ENCODE results near the gene SPATA9.
A peak's percentile ranks its signal among the peaks of the same experiment; 100 is the strongest.

SPATA9 gene, protein sequence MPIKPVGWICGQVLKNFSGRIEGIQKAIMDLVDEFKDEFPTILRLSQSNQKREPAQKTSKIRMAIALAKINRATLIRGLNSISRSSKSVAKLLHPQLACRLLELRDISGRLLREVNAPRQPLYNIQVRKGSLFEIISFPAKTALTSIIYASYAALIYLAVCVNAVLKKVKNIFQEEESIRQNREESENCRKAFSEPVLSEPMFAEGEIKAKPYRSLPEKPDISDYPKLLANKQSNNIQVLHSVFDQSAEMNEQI

GRCh38 chr5:95682891-95683290, at the start of gene SPATA9:
SPATA9 (minus strand) TSS chr5:95682991; CDS start chr5:95682854, 137 bp downstream.
- H3K9me3 ChIP-seq (ENCODE audit: control insufficient read depth, insufficient read depth, low read length) = no peaks in the 10 kb centered on the region; the same call in 1 of the 2 replicates
- H3K9ac ChIP-seq (ENCODE audit: low read depth, low read length) = no peak within 1 kb of the TSS
- no peaks in the 10 kb centered on the region for H3K4me1 ChIP-seq (ENCODE audit: insufficient read depth, low read length)
- no peaks in the 10 kb centered on the region for H3K36me3 ChIP-seq (ENCODE audit: insufficient read depth, low read length)

- H3K9ac ChIP-seq (ENCODE audit: low read depth, low read length) = peak overlapping the region; percentile 67
- H3K9me3 ChIP-seq (ENCODE audit: control insufficient read depth, insufficient read depth, low read length) = no peaks in the 10 kb centered on the region
- no peaks in the 10 kb centered on the region; the same call in none of the 2 replicates for H3K4me1 ChIP-seq (ENCODE audit: insufficient read depth, low read length)
- H3K36me3 ChIP-seq (ENCODE audit: insufficient read depth, low read length) = no peaks in the 10 kb centered on the region
Measured at GRCh38 chr5:95731571-95732554, 49.1 kb upstream of the SPATA9 start.

GRCh38 chr5:95730730-95731570, 48.2 kb upstream of the SPATA9 start, which contains the start of gene RHOBTB3:
RHOBTB3 (plus strand) TSS chr5:95731336; CDS start chr5:95731683, 347 bp downstream.
- H3K9me3 ChIP-seq (ENCODE audit: control insufficient read depth, insufficient read depth, low read length) = no peaks in the 10 kb centered on the region
- peak within 1 kb of the TSS; percentile 67 for H3K9ac ChIP-seq (ENCODE audit: low read depth, low read length)
- H3K36me3 ChIP-seq (ENCODE audit: insufficient read depth, low read length) = no peaks in the 10 kb centered on the region

DNA sequence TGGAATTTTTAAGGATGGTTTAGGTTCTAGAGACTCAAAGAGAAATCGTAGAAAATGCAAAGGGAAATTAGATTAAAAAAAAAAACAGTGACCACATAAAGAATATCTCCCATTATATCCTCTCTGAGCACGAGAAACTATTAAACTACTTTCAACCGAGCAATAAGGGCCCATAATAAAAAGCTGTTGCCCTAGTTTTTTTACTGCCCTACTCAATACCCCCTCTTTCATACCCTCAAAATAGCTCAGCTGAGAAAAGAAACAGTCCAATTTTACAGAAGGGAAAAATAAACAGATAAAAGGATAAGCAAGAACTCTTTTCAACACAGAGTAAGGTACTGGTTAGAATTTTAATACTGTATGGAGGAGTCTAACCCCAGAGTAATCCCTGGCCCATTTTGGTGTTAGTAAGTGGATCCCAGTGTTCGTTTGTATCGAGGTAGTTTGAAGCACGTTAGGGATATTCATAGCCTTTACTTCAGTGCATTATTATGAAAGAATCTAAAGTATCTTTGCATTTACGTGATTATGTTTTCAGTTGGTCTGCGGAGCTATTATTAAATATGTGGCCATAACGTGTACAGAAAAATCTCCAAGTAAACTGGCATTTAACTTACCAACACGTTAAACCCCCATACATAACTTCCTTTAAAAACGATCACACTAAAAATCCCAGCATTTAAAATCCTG, 47.4 kb upstream of the SPATA9 start:
- Histone ChIP-seq H3K9ac (ENCODE audit: low read depth, low read length) (peak overlapping the region; percentile 67), H3K4me1 (ENCODE audit: insufficient read depth, low read length) (no peaks in the 10 kb centered on the region; the same call in none of the 2 replicates), H3K9me3 (ENCODE audit: control insufficient read depth, insufficient read depth, low read length) (no peaks in the 10 kb centered on the region), H3K36me3 (ENCODE audit: insufficient read depth, low read length) (no peaks in the 10 kb centered on the region)

More at GRCh38 chr5:95730730-95731570, 48.2 kb upstream of the SPATA9 start, which contains the start of gene RHOBTB3:
- no peaks in the 10 kb centered on the region; the same call in none of the 2 replicates for H3K4me1 ChIP-seq (ENCODE audit: insufficient read depth, low read length)

DNA sequence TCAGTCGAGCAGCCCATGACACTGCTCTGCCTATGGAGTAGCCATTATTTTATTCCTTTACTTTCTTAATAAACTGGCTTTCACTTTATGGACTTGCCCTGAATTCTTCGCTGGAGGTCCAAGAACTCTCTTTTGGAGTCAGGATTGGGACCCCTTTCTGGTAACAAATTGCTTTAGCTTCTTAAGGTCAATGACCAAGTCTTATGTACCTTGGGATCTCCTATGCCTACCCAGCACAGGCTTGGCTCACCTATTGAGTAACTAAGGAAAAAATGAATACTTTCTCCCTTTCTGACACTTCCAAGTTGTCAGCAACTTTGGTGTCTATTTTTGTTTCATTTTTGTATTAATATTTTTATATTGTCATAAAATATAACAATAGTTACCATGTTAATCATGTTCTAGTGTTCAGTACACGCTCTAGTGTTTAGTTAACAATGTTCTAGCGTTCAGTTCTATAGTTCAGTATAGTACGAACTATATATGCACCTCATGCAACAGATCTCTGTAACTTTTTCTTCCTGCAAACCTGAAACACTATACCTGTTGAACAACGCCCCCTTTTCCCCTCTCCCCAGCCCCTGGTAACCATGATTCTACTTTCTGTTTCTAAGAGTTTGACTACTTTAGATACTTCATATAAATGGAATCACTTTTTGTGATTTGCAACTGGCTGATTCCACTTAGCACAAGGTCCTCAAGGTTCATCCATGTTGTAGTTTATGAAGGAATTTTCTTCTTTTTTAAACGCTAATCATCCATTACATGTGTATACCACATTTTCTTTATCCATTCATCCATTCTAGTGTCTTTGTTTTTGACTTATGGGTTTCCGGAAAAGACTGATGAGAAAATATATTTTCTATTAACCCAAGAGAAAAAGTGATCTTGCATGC, 46.6 kb upstream of the SPATA9 start:
- Histone ChIP-seq H3K4me1 (ENCODE audit: insufficient read depth, low read length) (no peaks in the 10 kb centered on the region; the same call in none of the 2 replicates), H3K9me3 (ENCODE audit: control insufficient read depth, insufficient read depth, low read length) (no peaks in the 10 kb centered on the region), H3K36me3 (ENCODE audit: insufficient read depth, low read length) (no peaks in the 10 kb centered on the region), H3K9ac (ENCODE audit: low read depth, low read length) (no peak overlapping the region)

DNA sequence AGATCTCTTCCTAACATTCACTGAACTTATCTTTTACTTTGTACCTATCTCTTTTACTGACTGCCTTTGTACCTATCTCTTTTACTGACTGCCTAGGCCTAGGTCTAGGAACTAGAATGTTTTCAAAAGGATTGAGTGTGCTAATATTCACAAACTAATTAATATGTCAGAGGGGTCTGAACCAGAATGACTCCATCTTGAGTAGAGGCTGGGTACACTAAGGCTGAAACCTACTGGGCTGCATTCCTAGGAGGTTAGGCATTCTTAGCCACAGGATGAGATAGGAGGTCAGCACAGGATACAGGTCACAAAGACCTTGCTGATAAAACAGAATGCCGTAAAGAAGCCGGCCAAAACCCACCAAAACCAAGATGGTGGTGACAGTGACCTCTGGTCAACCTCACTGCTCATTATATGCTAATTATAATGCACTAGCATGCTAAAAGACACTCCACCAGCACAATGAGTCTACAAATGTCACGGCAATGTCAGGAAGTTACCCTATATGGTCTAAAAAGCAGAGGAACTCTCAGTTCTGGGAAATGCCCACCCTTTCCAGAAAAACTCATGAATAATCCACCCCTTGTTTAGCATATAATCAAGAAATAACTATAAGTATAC, 45.8 kb upstream of the SPATA9 start:
- no peaks in the 10 kb centered on the region; the same call in none of the 2 replicates for H3K4me1 ChIP-seq (ENCODE audit: insufficient read depth, low read length)
- H3K9me3 ChIP-seq (ENCODE audit: control insufficient read depth, insufficient read depth, low read length) = no peaks in the 10 kb centered on the region
- no peaks in the 10 kb centered on the region for H3K36me3 ChIP-seq (ENCODE audit: insufficient read depth, low read length)
- H3K9ac ChIP-seq (ENCODE audit: low read depth, low read length) = no peak overlapping the region

DNA sequence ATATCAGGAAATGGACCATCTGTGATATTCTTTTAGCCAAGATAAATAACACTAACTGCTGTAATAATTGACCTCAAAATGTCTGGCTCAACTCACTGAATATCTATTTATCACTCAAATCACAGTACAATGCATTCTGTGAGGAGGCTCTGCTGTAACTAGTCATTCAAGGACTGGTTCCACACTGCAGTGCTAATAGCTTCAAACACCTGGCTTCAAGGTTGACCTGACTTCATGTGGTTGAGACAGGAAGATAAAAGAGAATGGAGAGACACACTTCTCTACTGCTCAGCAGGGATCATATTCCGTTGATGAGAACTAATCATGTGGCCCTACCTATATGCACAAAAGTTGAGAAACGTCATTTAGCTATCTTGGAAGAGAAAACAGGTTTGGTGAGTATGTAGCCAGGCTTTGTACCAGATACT, 45.0 kb upstream of the SPATA9 start:
- H3K9me3 ChIP-seq (ENCODE audit: control insufficient read depth, insufficient read depth, low read length) = no peaks in the 10 kb centered on the region
- H3K36me3 ChIP-seq (ENCODE audit: insufficient read depth, low read length) = no peaks in the 10 kb centered on the region
- no peak overlapping the region for H3K9ac ChIP-seq (ENCODE audit: low read depth, low read length)
- H3K4me1 ChIP-seq (ENCODE audit: insufficient read depth, low read length) = no peaks in the 10 kb centered on the region; the same call in none of the 2 replicates

- H3K9me3 ChIP-seq (ENCODE audit: control insufficient read depth, insufficient read depth, low read length) = no peaks in the 10 kb centered on the region
- H3K9ac ChIP-seq (ENCODE audit: low read depth, low read length) = no peak overlapping the region
- no peaks in the 10 kb centered on the region for H3K36me3 ChIP-seq (ENCODE audit: insufficient read depth, low read length)
- H3K4me1 ChIP-seq (ENCODE audit: insufficient read depth, low read length) = no peaks in the 10 kb centered on the region; the same call in none of the 2 replicates
Measured at GRCh38 chr5:95726811-95727763, 44.3 kb upstream of the SPATA9 start.

DNA sequence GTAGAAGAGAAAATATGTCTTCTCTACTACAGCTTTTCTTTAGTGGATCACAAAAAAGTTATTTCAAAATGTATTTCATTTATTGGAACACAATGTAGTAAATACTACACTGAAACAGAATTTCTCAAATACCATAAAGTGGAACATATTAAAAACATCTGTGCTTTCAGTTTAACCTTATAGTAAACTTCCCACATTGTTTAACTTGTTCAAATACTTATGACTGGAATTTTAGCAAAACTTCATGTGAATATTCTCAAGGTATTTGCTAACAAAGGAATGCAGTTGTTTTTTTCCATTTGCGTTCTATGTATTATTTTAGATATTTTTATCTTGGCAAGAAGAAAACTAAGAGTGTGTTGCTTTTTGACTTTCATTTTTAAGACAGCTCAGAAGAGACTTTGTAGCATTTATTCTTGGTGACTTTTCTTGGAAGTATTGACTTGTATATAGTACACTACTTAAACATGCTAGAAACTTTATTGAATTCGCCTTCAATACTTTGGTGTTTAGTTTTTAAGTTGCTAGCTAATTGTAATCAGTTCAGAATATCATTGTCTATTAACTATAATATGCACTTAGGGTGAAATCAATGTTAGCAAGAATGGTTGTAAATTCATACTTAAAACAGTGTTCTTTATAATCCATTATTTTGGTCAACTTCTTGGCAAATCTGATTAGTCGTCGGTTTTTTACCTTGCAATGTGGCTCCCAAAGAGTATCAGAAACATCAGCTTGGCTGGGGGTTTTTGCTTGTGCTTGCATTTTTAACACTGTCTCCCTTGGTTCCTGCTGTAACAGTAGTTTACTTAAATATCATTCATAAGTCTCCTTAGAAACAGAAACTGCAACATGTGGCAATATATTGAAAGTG, 43.4 kb upstream of the SPATA9 start:
- H3K9me3 ChIP-seq (ENCODE audit: control insufficient read depth, insufficient read depth, low read length) = no peaks in the 10 kb centered on the region
- H3K36me3 ChIP-seq (ENCODE audit: insufficient read depth, low read length) = no peaks in the 10 kb centered on the region
- H3K4me1 ChIP-seq (ENCODE audit: insufficient read depth, low read length) = no peaks in the 10 kb centered on the region; the same call in none of the 2 replicates
- no peak overlapping the region for H3K9ac ChIP-seq (ENCODE audit: low read depth, low read length)

DNA sequence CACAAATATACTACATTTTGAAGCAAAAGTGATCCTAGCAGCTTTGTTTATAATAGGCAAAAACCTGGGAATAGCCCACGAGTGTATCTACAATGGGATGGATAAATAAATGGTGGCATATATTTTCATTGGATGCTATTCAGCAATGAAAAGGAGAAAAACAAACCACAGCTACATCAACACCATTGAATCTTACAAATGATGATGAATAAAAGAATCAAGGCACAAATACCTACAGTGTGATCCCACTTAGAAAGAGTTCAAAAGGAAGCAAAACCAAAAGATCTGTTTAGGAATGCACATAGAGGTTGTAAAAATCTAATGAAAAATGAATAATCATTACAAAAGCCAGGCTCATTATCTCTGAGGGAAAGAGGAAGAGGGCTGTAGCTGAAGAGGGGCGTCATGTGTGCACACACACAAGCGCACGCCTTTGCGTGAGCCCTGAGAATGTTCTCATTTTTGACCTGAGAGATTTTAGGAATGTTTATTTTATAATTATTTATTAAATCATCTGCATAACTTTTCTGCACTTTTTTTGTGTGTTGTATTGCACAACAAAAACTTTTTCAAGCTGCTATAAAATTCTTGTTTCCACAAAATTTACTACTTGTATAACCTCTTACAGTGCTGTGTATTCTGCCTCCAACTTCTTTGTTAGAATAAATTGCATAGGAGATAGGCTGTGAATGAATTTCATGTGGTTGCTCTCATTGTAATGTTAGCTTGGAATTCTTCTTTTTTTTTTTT, 42.5 kb upstream of the SPATA9 start:
- H3K36me3 ChIP-seq (ENCODE audit: insufficient read depth, low read length) = no peaks in the 10 kb centered on the region
- no peaks in the 10 kb centered on the region for H3K9me3 ChIP-seq (ENCODE audit: control insufficient read depth, insufficient read depth, low read length)
- H3K9ac ChIP-seq (ENCODE audit: low read depth, low read length) = no peak overlapping the region
- no peaks in the 10 kb centered on the region; the same call in none of the 2 replicates for H3K4me1 ChIP-seq (ENCODE audit: insufficient read depth, low read length)

Data from ES-I3 (cell line).